Measurements from ENCODE around the gene LMO1.

GRCh38 chr11:8196749-8197148 lies 66.9 kb downstream of the LMO1 start:
- TF ChIP-seq POLR2AphosphoS5 (IDR thresholded peaks at IDR 0.05; ENCODE audit: low read depth, low read length) (no peak), EZH2 (IDR thresholded peaks at IDR 0.05) (no peak), RAD21 (IDR thresholded peaks at IDR 0.05; ENCODE audit: low read depth) (no peak), ZNF274 (IDR thresholded peaks at IDR 0.05; ENCODE audit: low read depth, low read length) (no peak), CTCF (IDR thresholded peaks at IDR 0.05 in 2 of 3, conservative IDR thresholded peaks at IDR 0.05 in 1 of 3; ENCODE audit: borderline replicate concordance in 1 of 3, insufficient read depth in 1 of 3, low read depth in 2 of 3, low read length in 2 of 3) (no peak), POLR2A (IDR thresholded peaks at IDR 0.05; ENCODE audit: borderline replicate concordance, extremely low read depth, insufficient read depth, insufficient read length) (no peak), SRF (IDR thresholded peaks at IDR 0.05; ENCODE audit: low read depth) (no peak), EZH2phosphoT487 (IDR thresholded peaks at IDR 0.05; ENCODE audit: borderline replicate concordance) (no peak), ELF1 (IDR thresholded peaks at IDR 0.05; ENCODE audit: borderline replicate concordance, low read depth) (no peak), REST (IDR thresholded peaks at IDR 0.05; ENCODE audit: low read depth) (no peak)

All from HCT116 (cell line).